Activated CD8-positive, alpha-beta T cell treated with anti-CD3 and anti-CD28 coated beads, Interleukin-2, amount 10 ng/mL, durations not matched to agents 7 days and 5 days (primary cell): ENCODE results near the gene FLNC. TPM values are rescaled to one million over a fixed set of nuclear protein-coding genes. Genes with fewer than 3 reads are reported as not detected.

Experiments
- ATAC-seq: fragments of 150-1000 bp; cut with Tn5 transposase; one replicate; pipeline ENCODE4 v1.10.0; 2021; ENCODE audit warnings: moderate library complexity
- CTCF ChIA-PET: fragments of 350-600 bp; sonication (Branson Sonifier 250); formaldehyde crosslinking; loops from one replicate; lab custom pipeline; 2021; ENCODE audit warnings: antibody characterized with exemption; lab: Charles Lee
- POLR2A ChIA-PET: fragments of 350-600 bp; sonication (Branson Sonifier 250); formaldehyde crosslinking; loops from one replicate; lab custom pipeline; 2021; ENCODE audit warnings: antibody characterized with exemption; lab: Charles Lee
- DNase-seq: peaks from one replicate; pipeline ENCODE4 v3.0.0-alpha.2; 2020
- H3K27ac Mint-ChIP-seq: one replicate; pipeline ENCODE4 v1.8.0; 2021; ENCODE audit warnings: mild to moderate bottlenecking, mixed read lengths
- H3K27me3 Mint-ChIP-seq: one replicate; pipeline ENCODE4 v1.8.0; 2021; ENCODE audit warnings: low read depth, mixed read lengths
- H3K36me3 Mint-ChIP-seq: one replicate; pipeline ENCODE4 v1.8.0; 2021; ENCODE audit warnings: low read depth, mixed read lengths
- H3K4me1 Mint-ChIP-seq: one replicate; pipeline ENCODE4 v1.8.0; 2021; ENCODE audit warnings: low read depth, mixed read lengths
- H3K4me3 Mint-ChIP-seq: one replicate; pipeline ENCODE4 v1.8.0; 2021; ENCODE audit warnings: mild to moderate bottlenecking, mixed read lengths
- H3K9me3 Mint-ChIP-seq: one replicate; pipeline ENCODE4 v1.8.0; 2022; ENCODE audit warnings: mixed read lengths; ENCODE audit not compliant: insufficient read depth
- total RNA-seq, 2 experiments: library from RNA; stranded (reverse); gene quantifications; one replicate each; pipeline ENCODE4 v1.2.3, GENCODE V29; 2021

FLNC gene
- total RNA-seq, 2 experiments from 2014 or later = not detected

- H3K27ac Mint-ChIP-seq = no peak overlapping the region
- CTCF ChIA-PET = interaction anchor here (0.6 to 2.4 kb wide), 3 partner anchors 27 to 47 kb away, joined by 3 to 9 read pairs (median 3); partner anchors contain the start of gene ATP6V1F
- POLR2A ChIA-PET = no interaction called here
- no peaks in the 10 kb centered on the region for H3K9me3 Mint-ChIP-seq
- ATAC-seq = no peak
- H3K4me1 Mint-ChIP-seq = peaks cover 9% of the 10 kb centered on the region
- no peak for DNase-seq
- H3K4me3 Mint-ChIP-seq = no peak overlapping the region
- no peaks in the 10 kb centered on the region for H3K36me3 Mint-ChIP-seq
- H3K27me3 Mint-ChIP-seq = peaks cover 12% of the 10 kb centered on the region
Measured at GRCh38 chr7:128835790-128836641, 5.8 kb downstream of the FLNC start.

- ChIA-PET POLR2A (no interaction called here), CTCF (interaction anchor here (0.9 to 2.4 kb wide), 2 partner anchors 26 to 46 kb away, joined by 3 to 9 read pairs; partner anchors contain the start of gene ATP6V1F)
- ATAC-seq (no peak), DNase-seq (no peak)
- Mint-ChIP-seq H3K27ac (no peak overlapping the region), H3K27me3 (peaks cover 5% of the 10 kb centered on the region), H3K36me3 (no peaks in the 10 kb centered on the region), H3K4me3 (no peak overlapping the region), H3K9me3 (no peaks in the 10 kb centered on the region), H3K4me1 (peaks cover under 1% of the 10 kb centered on the region)
Measured at GRCh38 chr7:128836729-128837348, 6.6 kb downstream of the FLNC start.

GRCh38 chr7:128837521-128837921 lies 7.3 kb downstream of the FLNC start:
- ATAC-seq = no peak
- Mint-ChIP-seq H3K4me1 (peaks cover 1% of the 10 kb centered on the region), H3K9me3 (no peaks in the 10 kb centered on the region), H3K27me3 (peaks cover under 1% of the 10 kb centered on the region), H3K36me3 (no peaks in the 10 kb centered on the region), H3K27ac (no peak overlapping the region), H3K4me3 (no peak overlapping the region)
- DNase-seq = no peak
- ChIA-PET POLR2A (no interaction called here), CTCF (no interaction called here)

- Mint-ChIP-seq H3K4me3 (no peak overlapping the region), H3K36me3 (no peaks in the 10 kb centered on the region), H3K9me3 (no peaks in the 10 kb centered on the region), H3K4me1 (peaks cover 1% of the 10 kb centered on the region), H3K27me3 (no peaks in the 10 kb centered on the region), H3K27ac (no peak overlapping the region)
- DNase-seq (no peak), ATAC-seq (no peak)
- POLR2A ChIA-PET = no interaction called here
- CTCF ChIA-PET = no interaction called here
Measured at GRCh38 chr7:128838109-128838779, 8.0 kb downstream of the FLNC start.

GRCh38 chr7:128838981-128839731 lies 8.9 kb downstream of the FLNC start:
- H3K27ac Mint-ChIP-seq = no peak overlapping the region
- H3K9me3 Mint-ChIP-seq = no peaks in the 10 kb centered on the region

GRCh38 chr7:128839751-128840177 lies 9.6 kb downstream of the FLNC start:
- no peaks in the 10 kb centered on the region for H3K9me3 Mint-ChIP-seq
- CTCF ChIA-PET = interaction anchor here (1.5 kb wide), 1 partner anchor 43 kb away, joined by 4 read pairs; no protein-coding TSS in a partner anchor
- peaks cover 1% of the 10 kb centered on the region for H3K4me1 Mint-ChIP-seq
- H3K36me3 Mint-ChIP-seq = no peaks in the 10 kb centered on the region
- no peaks in the 10 kb centered on the region for H3K27me3 Mint-ChIP-seq
- H3K27ac Mint-ChIP-seq = no peak overlapping the region
- POLR2A ChIA-PET = interaction anchor here (1.3 kb wide), 1 partner anchor 10 kb away, joined by 4 read pairs; no protein-coding TSS in a partner anchor
- no peak overlapping the region for H3K4me3 Mint-ChIP-seq
- DNase-seq (no peak), ATAC-seq (no peak)

More at GRCh38 chr7:128838981-128839731, 8.9 kb downstream of the FLNC start:
- CTCF ChIA-PET = interaction anchor here (1.5 kb wide), 1 partner anchor 44 kb away, joined by 4 read pairs; no protein-coding TSS in a partner anchor
- no peaks in the 10 kb centered on the region for H3K27me3 Mint-ChIP-seq
- H3K36me3 Mint-ChIP-seq = no peaks in the 10 kb centered on the region
- POLR2A ChIA-PET = interaction anchor here (0.5 to 1.3 kb wide), 2 partner anchors 11 to 25 kb away, joined by 4 to 5 read pairs; no protein-coding TSS in a partner anchor
- peaks cover 1% of the 10 kb centered on the region for H3K4me1 Mint-ChIP-seq
- DNase-seq (no peak), ATAC-seq (no peak)
- H3K4me3 Mint-ChIP-seq = no peak overlapping the region

- Mint-ChIP-seq H3K4me3 (no peak overlapping the region), H3K4me1 (peaks cover 1% of the 10 kb centered on the region), H3K9me3 (no peaks in the 10 kb centered on the region), H3K36me3 (no peaks in the 10 kb centered on the region), H3K27ac (no peak overlapping the region), H3K27me3 (no peaks in the 10 kb centered on the region)
- no peak for DNase-seq
- ChIA-PET CTCF (interaction anchor here (0.7 to 2.1 kb wide), 5 partner anchors 17 to 43 kb away, joined by 3 to 13 read pairs (median 4); partner anchors contain the start of gene ATP6V1F), POLR2A (interaction anchor here (1.3 kb wide), 1 partner anchor 9 kb away, joined by 4 read pairs; no protein-coding TSS in a partner anchor)
- ATAC-seq = no peak
Measured at GRCh38 chr7:128840326-128841170, 10.3 kb downstream of the FLNC start.

GRCh38 chr7:128841171-128841690 lies 11.0 kb downstream of the FLNC start:
- ChIA-PET POLR2A (no interaction called here), CTCF (interaction anchor here (0.7 to 2.1 kb wide), 5 partner anchors 8 to 42 kb away, joined by 3 to 13 read pairs (median 5); partner anchors contain the start of gene ATP6V1F)
- Mint-ChIP-seq H3K4me1 (peaks cover 1% of the 10 kb centered on the region), H3K9me3 (no peaks in the 10 kb centered on the region), H3K36me3 (no peaks in the 10 kb centered on the region), H3K27ac (no peak overlapping the region), H3K4me3 (no peak overlapping the region), H3K27me3 (no peaks in the 10 kb centered on the region)
- DNase-seq = no peak
- ATAC-seq = no peak

- no peaks in the 10 kb centered on the region for H3K9me3 Mint-ChIP-seq
- H3K4me1 Mint-ChIP-seq = peaks cover 1% of the 10 kb centered on the region
- ChIA-PET POLR2A (interaction anchor here (1.3 kb wide), 1 partner anchor 21 kb away, joined by 5 read pairs; the partner anchor contains the start of gene ATP6V1F), CTCF (interaction anchor here (0.6 to 3.1 kb wide), 10 partner anchors 8 to 41 kb away, joined by 3 to 22 read pairs (median 5); partner anchors contain the start of gene ATP6V1F)
- peak overlapping the region; percentile 34 for H3K27ac Mint-ChIP-seq
- H3K27me3 Mint-ChIP-seq = no peaks in the 10 kb centered on the region
- no peak overlapping the region for H3K4me3 Mint-ChIP-seq
- ATAC-seq (peak; percentile 64), DNase-seq (peak; percentile 69)
- H3K36me3 Mint-ChIP-seq = no peaks in the 10 kb centered on the region
Measured at GRCh38 chr7:128841921-128842673, 11.9 kb downstream of the FLNC start.
